K562 (cell line): ENCODE results near the gene SOX18. TPM values are rescaled to one million over a fixed set of nuclear protein-coding genes. Genes with fewer than 3 reads are reported as not detected.

Source experiments
- ASH1L ChIP-seq: fragments of 450-650 bp; IDR thresholded peaks from 2 replicates; pipeline ENCODE4 v1.6.1; 2018; ENCODE audit warnings: borderline replicate concordance, mild to moderate bottlenecking, low read depth; ENCODE audit not compliant: partially characterized antibody
- DPF2 ChIP-seq: fragments of 450-650 bp; IDR thresholded peaks from 2 replicates; pipeline ENCODE4 v1.6.1; 2016
- FUS ChIP-seq: fragments of 200-400 bp; formaldehyde crosslinking; optimal IDR thresholded peaks from 2 replicates; pipeline ENCODE3; 2017; ENCODE audit warnings: low read depth, low read length
- HEY1 ChIP-seq: fragments of 250-450 bp; sonication (Bioruptor Pico); IDR thresholded peaks from 2 replicates; pipeline ENCODE4 v1.5.0; 2020; ENCODE audit warnings: mild to moderate bottlenecking, moderate library complexity, borderline replicate concordance
- HNRNPLL ChIP-seq: fragments of 200-400 bp; formaldehyde crosslinking; IDR thresholded peaks from 2 replicates; pipeline ENCODE4 v1.6.1; 2017; ENCODE audit warnings: low read length, low read depth, mild to moderate bottlenecking; ENCODE audit not compliant: poor library complexity, severe bottlenecking
- SETDB1 ChIP-seq: IDR thresholded peaks from one replicate; pipeline ENCODE4 v1.6.1; 2012; ENCODE audit warnings: low read length, control low read depth, inconsistent platforms
- YY1 ChIP-seq, 3 experiments: IDR thresholded peaks; 2 replicates each; pipeline ENCODE4 v1.6.1; 2011; ENCODE audit warnings: low read length in 2 of 3, mild to moderate bottlenecking in 2 of 3, moderate library complexity in 2 of 3, borderline replicate concordance in 1 of 3, control low read depth in 1 of 3, low read depth in 1 of 3; ENCODE audit not compliant: insufficient read depth in 3 of 3, insufficient replicate concordance in 2 of 3, control insufficient read depth in 1 of 3, insufficient read length in 1 of 3; ENCODE audit errors: extremely low read depth in 1 of 3
- ZBTB1 ChIP-seq: sonication (generic); formaldehyde crosslinking; IDR thresholded peaks from 2 replicates; pipeline ENCODE4 v1.8.1; 2023; ENCODE audit warnings: missing genetic modification reagents, low read depth, mild to moderate bottlenecking, borderline replicate concordance
- ZNF133 ChIP-seq: fragments of 250-450 bp; sonication (Bioruptor Pico); IDR thresholded peaks from 2 replicates; pipeline ENCODE4 v1.4.0; 2020; ENCODE audit warnings: mild to moderate bottlenecking
- ZNF639 ChIP-seq, 2 experiments: fragments of 200-800 bp in 1 of 2; sonication (Bioruptor generic) in 1 of 2; sonication (generic) in 1 of 2; formaldehyde crosslinking in 1 of 2; IDR thresholded peaks in 1 of 2; conservative IDR thresholded peaks in 1 of 2; 2 replicates each; pipeline versions ENCODE4 v1.5.0 to v1.6.1; 2016 to 2020; ENCODE audit warnings: missing compliant biosample characterization in 1 of 2, missing genetic modification characterization in 1 of 2, missing genetic modification reagents in 1 of 2
- polyA plus RNA-seq, 8 experiments: library from polyadenylated mRNA; depleted of rRNA in 4 of 8; stranded (reverse) in 5 of 8; unstranded in 3 of 8; fragments of >200 nt; fragmentation: Nextera tagmentation in 2 of 8; fragmentation: Illumina TruSeq in 1 of 8; extraction: Ambion mirVana in 2 of 8; extraction: Trizol in 1 of 8; gene quantifications; 2 replicates each; pipeline versions ENCODE4 v1.2.1 to v1.2.3, GENCODE V29; 2011 to 2014; ENCODE audit warnings: inconsistent platforms in 1 of 8, missing spikeins in 1 of 8
- total RNA-seq, 7 experiments: library from RNA; depleted of rRNA in 6 of 7; stranded (reverse); fragments of >200 nt in 6 of 7; fragmentation: Illumina TruSeq in 2 of 7; extraction: Trizol in 2 of 7; gene quantifications; 2 replicates each; pipeline versions ENCODE4 v1.2.1 to v1.2.3, GENCODE V29; 2011 to 2021; ENCODE audit warnings: low replicate concordance in 1 of 7
- TF ChIP-seq, protein P1 (sequence below): sonication (generic); formaldehyde crosslinking; IDR thresholded peaks from 2 replicates; pipeline ENCODE4 v1.8.1; 2023; ENCODE audit warnings: mild to moderate bottlenecking, missing genetic modification reagents
- TF ChIP-seq, protein P2 (sequence below): fragments of 450-650 bp; conservative IDR thresholded peaks from 2 replicates; pipeline ENCODE4 v1.6.1; 2016; ENCODE audit warnings: missing genetic modification characterization, low read depth, mild to moderate bottlenecking, control low read depth, missing compliant biosample characterization
- TF ChIP-seq, protein P3 (sequence below): fragments of 250-450 bp; sonication (Bioruptor Pico); IDR thresholded peaks from 2 replicates; pipeline ENCODE4 v1.8.0; 2021; ENCODE audit warnings: mild to moderate bottlenecking, moderate library complexity

SOX18 gene
- total and polyA plus RNA-seq, 9 of the 15 experiments (the other 6 are each of a cell fraction or from before 2014, with no cell fraction given), result 0.15 to 19.8 (median 0.33) TPM

GRCh38 chr20:64038565-64039292 lies 10.7 kb downstream of the SOX18 start (continued):
- TF ChIP-seq, protein P1, sequence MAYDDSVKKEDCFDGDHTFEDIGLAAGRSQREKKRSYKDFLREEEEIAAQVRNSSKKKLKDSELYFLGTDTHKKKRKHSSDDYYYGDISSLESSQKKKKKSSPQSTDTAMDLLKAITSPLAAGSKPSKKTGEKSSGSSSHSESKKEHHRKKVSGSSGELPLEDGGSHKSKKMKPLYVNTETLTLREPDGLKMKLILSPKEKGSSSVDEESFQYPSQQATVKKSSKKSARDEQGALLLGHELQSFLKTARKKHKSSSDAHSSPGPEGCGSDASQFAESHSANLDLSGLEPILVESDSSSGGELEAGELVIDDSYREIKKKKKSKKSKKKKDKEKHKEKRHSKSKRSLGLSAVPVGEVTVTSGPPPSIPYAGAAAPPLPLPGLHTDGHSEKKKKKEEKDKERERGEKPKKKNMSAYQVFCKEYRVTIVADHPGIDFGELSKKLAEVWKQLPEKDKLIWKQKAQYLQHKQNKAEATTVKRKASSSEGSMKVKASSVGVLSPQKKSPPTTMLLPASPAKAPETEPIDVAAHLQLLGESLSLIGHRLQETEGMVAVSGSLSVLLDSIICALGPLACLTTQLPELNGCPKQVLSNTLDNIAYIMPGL (CRISPR knock-in tag), result peak; percentile 92; the same call in 1 of the 2 replicates
- TF ChIP-seq HNRNPLL (peak; percentile 48), ZBTB1 (no peak), FUS (peak; percentile 92), ZNF639 (CRISPR knock-in tag; conservative IDR thresholded peaks at IDR 0.05 in 1 of 2, IDR thresholded peaks at IDR 0.05 in 1 of 2) (no peak), ZNF133 (CRISPR knock-in tag) (no peak), HEY1 (CRISPR knock-in tag) (no peak), SETDB1 (no peak), YY1 (IDR thresholded peaks at IDR 0.05; ENCODE audit: borderline replicate concordance in 1 of 3, control insufficient read depth in 1 of 3, extremely low read depth in 1 of 3, insufficient read depth in 3 of 3, insufficient read length in 1 of 3, insufficient replicate concordance in 2 of 3, low read depth in 1 of 3, low read length in 2 of 3) (peak in 2 of 3 experiments; percentile 30 to 46), ASH1L (no peak), DPF2 (no peak)
- TF ChIP-seq, protein P2, sequence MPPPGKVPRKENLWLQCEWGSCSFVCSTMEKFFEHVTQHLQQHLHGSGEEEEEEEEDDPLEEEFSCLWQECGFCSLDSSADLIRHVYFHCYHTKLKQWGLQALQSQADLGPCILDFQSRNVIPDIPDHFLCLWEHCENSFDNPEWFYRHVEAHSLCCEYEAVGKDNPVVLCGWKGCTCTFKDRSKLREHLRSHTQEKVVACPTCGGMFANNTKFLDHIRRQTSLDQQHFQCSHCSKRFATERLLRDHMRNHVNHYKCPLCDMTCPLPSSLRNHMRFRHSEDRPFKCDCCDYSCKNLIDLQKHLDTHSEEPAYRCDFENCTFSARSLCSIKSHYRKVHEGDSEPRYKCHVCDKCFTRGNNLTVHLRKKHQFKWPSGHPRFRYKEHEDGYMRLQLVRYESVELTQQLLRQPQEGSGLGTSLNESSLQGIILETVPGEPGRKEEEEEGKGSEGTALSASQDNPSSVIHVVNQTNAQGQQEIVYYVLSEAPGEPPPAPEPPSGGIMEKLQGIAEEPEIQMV (tag), result no peak
- TF ChIP-seq, protein P3, sequence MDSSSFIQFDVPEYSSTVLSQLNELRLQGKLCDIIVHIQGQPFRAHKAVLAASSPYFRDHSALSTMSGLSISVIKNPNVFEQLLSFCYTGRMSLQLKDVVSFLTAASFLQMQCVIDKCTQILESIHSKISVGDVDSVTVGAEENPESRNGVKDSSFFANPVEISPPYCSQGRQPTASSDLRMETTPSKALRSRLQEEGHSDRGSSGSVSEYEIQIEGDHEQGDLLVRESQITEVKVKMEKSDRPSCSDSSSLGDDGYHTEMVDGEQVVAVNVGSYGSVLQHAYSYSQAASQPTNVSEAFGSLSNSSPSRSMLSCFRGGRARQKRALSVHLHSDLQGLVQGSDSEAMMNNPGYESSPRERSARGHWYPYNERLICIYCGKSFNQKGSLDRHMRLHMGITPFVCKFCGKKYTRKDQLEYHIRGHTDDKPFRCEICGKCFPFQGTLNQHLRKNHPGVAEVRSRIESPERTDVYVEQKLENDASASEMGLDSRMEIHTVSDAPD (CRISPR knock-in tag), result no peak
